OCI-LY7 (cell line): ENCODE results near the gene NTPCR. TPM values are rescaled to one million over a fixed set of nuclear protein-coding genes. Genes with fewer than 3 reads are reported as not detected.

Experiments used
- BruUV-seq: library from RNA; stranded (reverse); fragments of 400-500 nt; replicated peaks from 2 replicates; lab custom pipeline; 2021; lab: Mats Ljungman, UMichigan
- CTCF ChIA-PET: fragments of 300-600 bp; sonication (Branson Sonifier 250); formaldehyde crosslinking; loops from one replicate; lab custom pipeline; 2022; ENCODE audit warnings: antibody characterized with exemption; ENCODE audit not compliant: unreplicated experiment; lab: Charles Lee
- POLR2A ChIA-PET: fragments of 300-600 bp; sonication (Branson Sonifier 250); formaldehyde crosslinking; loops from one replicate; lab custom pipeline; 2022; ENCODE audit warnings: antibody characterized with exemption; lab: Charles Lee
- DNase-seq: peaks from one replicate; pipeline ENCODE4 v3.0.0-alpha.2; 2015; ENCODE audit warnings: low spot score
- H2AFZ ChIP-seq: fragments of 200-600 bp; sonication (generic), shearing (Covaris generic); 2 replicates; pipeline ENCODE4 v1.6.1; 2014; ENCODE audit warnings: mild to moderate bottlenecking, antibody characterized with exemption, low read length, moderate library complexity
- H3K27ac ChIP-seq: fragments of 200-600 bp; sonication (generic); 2 replicates; pipeline ENCODE4 v1.5.1; 2014; ENCODE audit warnings: mixed run types, low read depth, mild to moderate bottlenecking, moderate library complexity, low read length, inconsistent platforms; ENCODE audit not compliant: poor library complexity, severe bottlenecking
- H3K36me3 ChIP-seq: fragments of 200-600 bp; sonication (generic); 2 replicates; pipeline ENCODE4 v1.6.1; 2014; ENCODE audit warnings: mild to moderate bottlenecking, antibody characterized with exemption, low read length, moderate library complexity, mixed read lengths; ENCODE audit not compliant: insufficient read depth
- H3K4me1 ChIP-seq: fragments of 200-600 bp; sonication (generic); 2 replicates; pipeline ENCODE4 v1.5.1; 2014; ENCODE audit warnings: mild to moderate bottlenecking, low read length; ENCODE audit not compliant: insufficient read depth, poor library complexity, severe bottlenecking
- H3K4me2 ChIP-seq: fragments of 200-600 bp; sonication (generic); 2 replicates; pipeline ENCODE4 v1.6.1; 2014; ENCODE audit warnings: mild to moderate bottlenecking, low read length
- H3K4me3 ChIP-seq: fragments of 200-600 bp; sonication (generic); 2 replicates; pipeline ENCODE4 v1.5.1; 2014; ENCODE audit warnings: mild to moderate bottlenecking, low read depth, low read length; ENCODE audit not compliant: poor library complexity, severe bottlenecking
- H3K79me2 ChIP-seq: fragments of 200-600 bp; sonication (generic); 2 replicates; pipeline ENCODE4 v1.6.1; 2016; ENCODE audit warnings: low read depth, mild to moderate bottlenecking, low read length, moderate library complexity, mixed read lengths; ENCODE audit not compliant: insufficient read depth
- H3K9me2 ChIP-seq: fragments of 200-600 bp; sonication (generic); 2 replicates; pipeline ENCODE4 v1.6.1; 2016; ENCODE audit warnings: mild to moderate bottlenecking, low read length, mixed read lengths; ENCODE audit not compliant: insufficient read depth
- H3K9me3 ChIP-seq: fragments of 200-600 bp; sonication (generic); 2 replicates; pipeline ENCODE4 v1.6.1; 2014; ENCODE audit warnings: mild to moderate bottlenecking, mixed run types, low read length, mixed read lengths
- H4K20me1 ChIP-seq: fragments of 200-600 bp; sonication (generic); 2 replicates; pipeline ENCODE4 v1.6.1; 2014; ENCODE audit warnings: mild to moderate bottlenecking, antibody characterized with exemption, low read length, moderate library complexity, mixed read lengths; ENCODE audit not compliant: insufficient read depth
- CTCF ChIP-seq: fragments of 200-600 bp; sonication (generic); conservative IDR thresholded peaks from 2 replicates; pipeline ENCODE4 v1.5.1; 2014; ENCODE audit warnings: mild to moderate bottlenecking, antibody characterized with exemption, low read length, moderate library complexity, mixed read lengths
- EZH2phosphoT487 ChIP-seq: fragments of 200-600 bp; sonication (generic); IDR thresholded peaks from 2 replicates; pipeline ENCODE4 v1.6.1; 2018; ENCODE audit warnings: low read depth, borderline replicate concordance, mild to moderate bottlenecking, mixed run types, antibody characterized with exemption, low read length, moderate library complexity, mixed read lengths
- intact Hi-C: fragments of 100-400 bp; cut with micrococcal nuclease; formaldehyde crosslinking; loops from one replicate; pipeline ENCODE4 v1.10.0; 2022; ENCODE audit not compliant: unreplicated experiment
- total RNA-seq, 2 experiments: library from RNA; depleted of rRNA in 1 of 2; stranded (reverse); fragments of >200 nt in 1 of 2; shearing (Covaris generic) in 1 of 2; gene quantifications; 2 replicates each; pipeline ENCODE4 v1.2.3, GENCODE V29; 2014 to 2022

The NTPCR gene
- total RNA-seq, 2 experiments from 2014 or later, result 17.3 to 39.1 TPM

DNA sequence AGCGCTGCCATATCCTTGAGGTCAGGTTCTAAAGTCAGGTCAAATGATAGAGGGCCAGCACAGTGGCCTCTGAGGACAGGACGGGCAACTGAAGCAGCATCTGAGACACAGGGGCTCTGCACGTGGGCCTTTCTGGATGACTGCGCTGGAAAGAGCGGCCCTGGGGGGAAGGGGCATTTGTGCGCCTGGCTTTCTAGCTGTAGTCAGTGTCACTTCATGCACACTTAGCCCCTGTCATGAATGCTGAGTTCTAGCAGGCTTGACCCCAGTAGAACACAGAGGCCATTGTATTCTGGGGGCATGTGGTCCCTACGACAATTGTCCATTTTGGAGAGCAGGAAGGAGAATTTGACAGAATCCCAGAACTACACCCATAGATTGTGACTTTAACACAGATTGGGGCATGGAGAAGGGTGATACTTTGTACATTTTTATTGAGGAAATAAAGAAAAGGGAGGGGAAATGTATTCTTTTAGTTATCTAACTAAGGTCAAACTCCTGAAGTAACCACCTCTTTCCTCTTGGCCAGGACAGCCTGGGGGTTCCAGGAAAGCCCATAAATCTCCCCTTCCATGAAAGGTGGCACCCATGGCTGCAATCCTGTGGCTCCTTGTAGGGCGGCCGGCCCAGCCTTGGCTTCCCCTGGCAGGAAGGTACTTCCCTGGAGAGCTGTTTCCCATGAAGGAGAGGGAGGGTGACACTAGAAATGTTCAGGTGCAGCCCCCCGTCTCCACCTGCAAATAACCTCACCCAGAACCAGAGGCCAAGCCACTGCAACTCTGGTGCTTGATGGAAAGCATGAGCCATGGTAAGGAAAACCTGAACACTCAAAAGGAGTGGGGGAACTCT is 34.4 kb downstream of the NTPCR start:
- no peak for DNase-seq
- no peaks in the 10 kb centered on the region for H3K4me1 ChIP-seq
- intact Hi-C loops, result no loop called here
- ChIA-PET POLR2A (interaction anchor here (0.6 kb wide), 1 partner anchor 106 kb away, joined by 6 read pairs; no protein-coding TSS in a partner anchor), CTCF (no interaction called here)
- no peaks in the 10 kb centered on the region for H3K9me2 ChIP-seq
- TF ChIP-seq CTCF (no peak), EZH2phosphoT487 (no peak)
- no peaks in the 10 kb centered on the region for H3K79me2 ChIP-seq
- H2AFZ ChIP-seq, result no peak overlapping the region
- H3K4me3 ChIP-seq, result no peak overlapping the region
- H3K36me3 ChIP-seq, result no peaks in the 10 kb centered on the region
- no peak overlapping the region for H3K4me2 ChIP-seq
- no peaks in the 10 kb centered on the region for H4K20me1 ChIP-seq
- BruUV-seq, result no TSS peak
- no peaks in the 10 kb centered on the region for H3K9me3 ChIP-seq
- no peak overlapping the region for H3K27ac ChIP-seq

DNA sequence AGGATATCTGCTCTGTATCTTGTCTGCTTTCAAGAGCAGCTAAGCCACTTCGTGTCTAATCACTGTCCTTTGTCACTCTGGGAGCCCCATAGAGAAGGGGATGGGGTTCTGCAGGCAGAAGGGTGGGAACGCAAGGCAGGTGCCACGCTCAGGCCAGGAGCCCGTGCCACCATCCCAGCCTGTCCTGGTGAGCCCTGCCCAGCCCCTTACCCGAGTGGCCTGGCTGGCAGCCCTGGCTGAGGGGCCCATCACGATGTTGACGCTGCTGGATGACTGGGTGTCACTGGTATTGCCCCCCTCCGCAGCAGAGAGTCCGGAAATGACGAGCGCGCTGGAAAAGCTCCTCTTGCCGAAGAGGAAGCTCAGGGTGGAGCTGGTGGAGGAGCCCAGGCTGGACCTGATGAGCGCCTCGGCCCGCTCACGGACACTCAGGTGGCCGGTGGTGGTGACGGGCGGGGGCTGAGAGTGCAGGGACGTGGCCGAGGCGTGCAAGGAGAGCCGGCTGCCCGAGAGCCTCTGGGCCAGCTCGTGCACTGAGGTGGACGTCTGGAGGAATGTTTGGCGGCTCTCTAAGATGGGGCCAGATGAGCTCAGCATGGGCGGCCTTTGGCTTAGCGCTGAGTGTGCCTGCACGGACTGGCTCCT is 35.6 kb downstream of the NTPCR start:
- ChIA-PET POLR2A (no interaction called here), CTCF (no interaction called here)
- TF ChIP-seq EZH2phosphoT487 (no peak), CTCF (no peak)
- Histone ChIP-seq H3K27ac (no peak overlapping the region), H3K9me2 (no peaks in the 10 kb centered on the region), H3K4me1 (no peaks in the 10 kb centered on the region), H2AFZ (no peak overlapping the region), H4K20me1 (no peaks in the 10 kb centered on the region), H3K9me3 (no peaks in the 10 kb centered on the region), H3K36me3 (no peaks in the 10 kb centered on the region), H3K4me3 (no peak overlapping the region), H3K4me2 (no peak overlapping the region), H3K79me2 (no peaks in the 10 kb centered on the region)
- intact Hi-C loops, result no loop called here
- BruUV-seq, result no TSS peak
- no peak for DNase-seq

DNA sequence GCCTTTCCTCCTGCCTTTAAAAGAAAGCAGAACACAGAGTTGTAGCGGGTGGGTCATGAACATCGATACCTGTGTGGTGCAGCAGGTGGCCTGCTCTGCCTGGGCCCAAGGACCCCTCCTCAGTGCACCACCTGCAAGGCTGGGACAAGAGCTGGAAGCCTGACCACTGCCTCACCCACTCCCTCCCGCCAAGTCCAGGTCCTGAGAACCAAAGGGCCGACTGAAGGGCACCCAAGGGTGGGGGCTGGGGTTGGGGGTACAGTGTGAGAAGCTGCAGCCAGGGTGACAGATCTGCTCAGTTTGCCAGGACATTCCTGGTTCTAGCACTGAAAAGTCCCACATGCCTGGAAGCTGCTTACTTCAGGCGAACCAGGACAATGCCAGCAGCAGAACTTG is 36.1 kb downstream of the NTPCR start:
- intact Hi-C loops, result no loop called here
- H3K36me3 ChIP-seq, result no peaks in the 10 kb centered on the region

More for the DNA sequence above, 36.1 kb downstream of the NTPCR start:
- no peak overlapping the region for H3K4me2 ChIP-seq
- no peaks in the 10 kb centered on the region for H3K9me3 ChIP-seq
- CTCF ChIA-PET, result no interaction called here
- BruUV-seq, result no TSS peak
- H4K20me1 ChIP-seq, result no peaks in the 10 kb centered on the region
- no peak for TF ChIP-seq CTCF
- no peak for TF ChIP-seq EZH2phosphoT487
- no peaks in the 10 kb centered on the region for H3K79me2 ChIP-seq
- DNase-seq, result no peak
- no peak overlapping the region for H3K27ac ChIP-seq
- POLR2A ChIA-PET, result no interaction called here
- no peaks in the 10 kb centered on the region for H3K9me2 ChIP-seq
- H2AFZ ChIP-seq, result no peak overlapping the region
- H3K4me3 ChIP-seq, result no peak overlapping the region
- no peaks in the 10 kb centered on the region for H3K4me1 ChIP-seq
